ENCODE results near the gene EPDR1. TPM values are rescaled to one million over a fixed set of nuclear protein-coding genes. Genes with fewer than 3 reads are reported as not detected.
A peak's percentile ranks its signal among the peaks of the same experiment; 100 is the strongest.

EPDR1 gene
- total RNA-seq = 10 to 100 TPM; 14.4 to 30.4 (median 24.1) TPM

DNA sequence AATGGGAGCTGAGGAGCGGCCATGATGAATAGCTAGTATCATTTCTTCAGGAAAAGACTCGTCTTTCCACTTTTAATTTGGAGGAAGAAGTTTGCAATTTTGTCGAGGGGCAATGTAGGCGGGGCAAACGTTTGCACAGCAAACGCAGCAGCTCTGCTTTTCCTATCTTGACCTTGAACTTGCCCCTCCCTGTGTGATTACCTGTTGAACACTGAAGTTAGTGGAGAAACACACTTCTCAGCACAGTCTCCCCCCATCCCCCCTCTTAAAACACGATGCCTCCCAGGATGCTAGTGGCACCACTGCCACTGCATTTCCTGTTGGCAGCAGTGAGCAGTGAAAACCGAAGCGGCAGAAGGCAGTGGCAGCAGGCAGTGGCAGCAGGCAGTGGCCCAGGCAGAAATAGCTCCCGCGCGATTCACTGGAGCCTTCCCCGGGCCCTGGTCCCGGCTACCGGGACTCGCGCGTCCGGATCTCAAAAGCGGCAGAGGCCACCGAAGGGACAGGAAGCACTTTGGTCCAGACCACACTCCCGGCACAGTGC is at the start of gene EPDR1:
Gene EPDR1 (plus strand): TSS at position 336 of the 544 bp plus-strand sequence. CDS start 300 bp downstream, outside the sequence.
- Histone ChIP-seq H3K27ac (peak within 1 kb of the TSS; percentile 92 to 97), H3K27me3 (no peaks in the 10 kb centered on the region), H3K4me1 (no peaks in the 10 kb centered on the region), H3K4me3 (peak within 1 kb of the TSS; percentile 37 to 74), H3K9me3 (no peaks in the 10 kb centered on the region), H3K36me3 (no peaks in the 10 kb centered on the region)
- TF ChIP-seq CTCF (IDR thresholded peaks at IDR 0.05) (peak in 2 of 4 experiments; percentile 15 to 16), POLR2A (IDR thresholded peaks at IDR 0.05) (peak in 1 of 2 donors; percentile 21)
- intact Hi-C loops (cut with DNase I; ENCODE audit: low total_unique reads) = no loop called here
- peak in 1 of 2 donors; percentile 54 for DNase-seq

DNA sequence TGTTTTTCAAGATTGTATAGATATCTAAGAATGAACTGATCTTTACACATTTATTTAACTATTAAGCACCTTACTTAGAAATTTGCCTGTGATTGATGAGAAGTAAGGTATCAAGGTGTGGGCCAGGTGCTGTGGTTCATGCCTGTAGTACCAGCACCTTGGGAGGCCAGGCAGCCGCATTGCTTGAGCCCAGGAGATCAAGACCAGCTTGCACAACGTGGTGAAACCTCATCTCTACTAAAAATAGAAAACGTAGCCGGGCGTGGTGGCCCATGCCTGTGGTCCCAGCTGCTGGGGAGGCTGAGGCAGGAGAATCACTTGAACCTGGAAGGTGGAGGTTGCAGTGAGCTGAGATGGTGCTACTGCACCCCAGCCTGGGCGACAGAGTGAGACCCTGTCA is 38.4 kb upstream of the EPDR1 start:
- no peak overlapping the region for H3K27ac ChIP-seq
- intact Hi-C loops (cut with DNase I; ENCODE audit: low total_unique reads) = no loop called here
- no peaks in the 10 kb centered on the region for H3K4me1 ChIP-seq
- H3K9me3 ChIP-seq = no peaks in the 10 kb centered on the region
- TF ChIP-seq CTCF (IDR thresholded peaks at IDR 0.05) (no peak), POLR2A (IDR thresholded peaks at IDR 0.05) (no peak)
- no peak for DNase-seq
- no peak overlapping the region for H3K4me3 ChIP-seq
- no peaks in the 10 kb centered on the region for H3K36me3 ChIP-seq
- H3K27me3 ChIP-seq = no peaks in the 10 kb centered on the region

DNA sequence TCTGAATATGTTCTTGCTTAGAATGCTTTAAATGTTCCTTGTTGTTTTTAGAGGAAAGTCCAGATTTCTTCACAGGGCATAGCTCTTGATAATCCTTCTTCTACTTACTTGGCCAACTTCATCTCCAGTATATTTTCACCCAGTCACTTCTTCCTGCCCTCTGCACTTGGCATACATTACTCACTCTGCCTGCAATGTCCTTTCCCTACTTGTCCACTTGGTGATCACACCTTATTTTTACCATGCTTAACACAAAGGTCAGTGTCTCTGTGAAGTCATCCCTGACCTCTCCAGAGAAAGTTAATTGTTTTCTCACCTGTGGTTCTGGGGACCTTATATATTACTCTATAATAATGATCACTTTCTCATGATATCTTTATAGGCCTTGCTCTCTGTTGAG is 27.1 kb upstream of the EPDR1 start:
- Histone ChIP-seq H3K27me3 (no peaks in the 10 kb centered on the region), H3K4me1 (no peaks in the 10 kb centered on the region), H3K9me3 (no peaks in the 10 kb centered on the region), H3K27ac (no peak overlapping the region), H3K36me3 (no peaks in the 10 kb centered on the region), H3K4me3 (no peak overlapping the region)
- DNase-seq = no peak
- no peak for TF ChIP-seq POLR2A (IDR thresholded peaks at IDR 0.05)
- intact Hi-C loops (cut with DNase I; ENCODE audit: low total_unique reads) = no loop called here

DNA sequence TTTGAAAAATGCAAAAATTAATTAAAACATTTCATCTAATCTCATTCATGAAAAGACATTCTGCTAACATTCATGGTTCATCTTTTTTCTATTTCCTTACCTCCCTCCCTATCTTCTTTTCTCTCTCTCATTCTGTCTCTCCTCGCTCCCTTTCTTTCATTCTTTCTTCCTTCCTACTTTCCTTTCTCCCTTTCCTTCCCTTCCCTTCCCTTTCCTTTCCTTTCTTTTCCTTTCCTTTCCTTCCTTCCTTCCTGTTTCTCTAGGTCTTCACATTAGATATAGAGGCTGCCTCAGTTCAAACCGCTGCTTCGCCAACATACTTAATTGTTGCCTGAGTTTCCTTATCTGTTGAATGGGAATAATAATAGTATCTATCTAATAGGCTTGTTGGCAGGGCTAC is 25.8 kb upstream of the EPDR1 start:
- Histone ChIP-seq H3K36me3 (no peaks in the 10 kb centered on the region), H3K4me3 (no peak overlapping the region), H3K27me3 (no peaks in the 10 kb centered on the region), H3K4me1 (no peaks in the 10 kb centered on the region), H3K9me3 (no peaks in the 10 kb centered on the region), H3K27ac (no peak overlapping the region)
- no peak for DNase-seq
- TF ChIP-seq CTCF (IDR thresholded peaks at IDR 0.05) = no peak
- intact Hi-C loops (cut with DNase I; ENCODE audit: low total_unique reads) = no loop called here

DNA sequence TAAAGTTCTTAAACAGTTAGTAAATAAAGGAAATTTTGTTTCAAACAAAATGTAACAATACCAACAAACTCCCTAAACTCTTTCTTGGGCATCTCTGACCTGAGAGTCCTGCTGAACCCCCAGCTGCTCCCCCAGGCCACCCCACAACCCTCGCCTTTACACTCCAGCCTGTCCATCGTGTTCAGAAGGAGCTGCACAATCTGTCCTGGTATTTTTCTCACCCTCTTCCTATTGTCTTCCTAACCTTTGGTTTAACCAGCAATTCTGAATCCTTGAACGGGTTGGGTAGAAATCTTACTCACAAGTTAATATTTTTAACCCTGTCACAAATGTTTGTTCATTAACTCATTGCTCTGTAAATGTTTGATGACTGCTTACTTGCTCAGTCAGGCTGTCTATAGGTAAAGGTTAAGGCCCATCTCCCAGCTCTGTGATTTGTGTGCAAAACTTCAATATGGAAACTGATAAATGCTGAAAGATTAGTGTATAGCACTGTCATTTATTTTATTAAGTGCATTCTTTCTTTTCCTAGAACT is 20.7 kb upstream of the EPDR1 start:
- Histone ChIP-seq H3K27ac (no peak overlapping the region), H3K9me3 (no peaks in the 10 kb centered on the region), H3K4me3 (no peak overlapping the region), H3K36me3 (no peaks in the 10 kb centered on the region), H3K4me1 (no peaks in the 10 kb centered on the region), H3K27me3 (no peaks in the 10 kb centered on the region)
- no peak for DNase-seq
- no peak for TF ChIP-seq POLR2A (IDR thresholded peaks at IDR 0.05)
- no peak for TF ChIP-seq CTCF (IDR thresholded peaks at IDR 0.05)
- intact Hi-C loops (cut with DNase I; ENCODE audit: low total_unique reads) = loop anchor here (10.0 kb wide), 1 partner anchor 325 kb away; no protein-coding TSS in a partner anchor

All from uterus (tissue), 4 donors.